SK-N-SH (cell line): ENCODE data around the gene CYFIP2.

ENCODE experiments used
- MEF2A ChIP-seq: IDR thresholded peaks from 2 replicates; pipeline ENCODE4 v1.4.0; 2012; ENCODE audit warnings: low read depth, borderline replicate concordance
- POLR2AphosphoS5 ChIP-seq: IDR thresholded peaks from 2 replicates; pipeline ENCODE4 v1.6.1; 2012; ENCODE audit warnings: low read depth, low read length
- TF ChIP-seq, protein P1 (sequence below): IDR thresholded peaks from 2 replicates; pipeline ENCODE4 v1.6.1; 2012; ENCODE audit warnings: mild to moderate bottlenecking, low read depth, low read length, moderate library complexity

DNA sequence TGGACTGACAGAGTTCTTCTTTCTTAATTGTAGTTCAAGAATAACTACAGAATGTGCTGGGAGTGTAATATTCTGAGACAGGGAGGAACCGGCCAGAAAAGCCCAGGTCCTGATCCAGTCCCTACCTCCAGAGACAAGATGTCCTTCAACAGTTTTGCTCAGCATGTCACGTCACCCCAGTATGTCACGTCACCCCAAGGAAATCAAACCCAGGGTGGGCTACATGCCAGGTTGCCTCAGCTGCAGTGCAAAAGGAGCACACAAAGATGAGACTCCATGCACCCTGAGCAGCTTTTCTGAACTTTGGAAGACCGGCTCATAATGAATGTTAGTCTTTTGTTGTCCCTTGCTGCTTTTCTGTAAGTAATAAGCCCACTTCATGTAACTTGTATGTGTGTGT lies 168.2 kb downstream of the CYFIP2 start:
- TF ChIP-seq POLR2AphosphoS5 = no peak
- TF ChIP-seq MEF2A = no peak
- TF ChIP-seq, protein P1, sequence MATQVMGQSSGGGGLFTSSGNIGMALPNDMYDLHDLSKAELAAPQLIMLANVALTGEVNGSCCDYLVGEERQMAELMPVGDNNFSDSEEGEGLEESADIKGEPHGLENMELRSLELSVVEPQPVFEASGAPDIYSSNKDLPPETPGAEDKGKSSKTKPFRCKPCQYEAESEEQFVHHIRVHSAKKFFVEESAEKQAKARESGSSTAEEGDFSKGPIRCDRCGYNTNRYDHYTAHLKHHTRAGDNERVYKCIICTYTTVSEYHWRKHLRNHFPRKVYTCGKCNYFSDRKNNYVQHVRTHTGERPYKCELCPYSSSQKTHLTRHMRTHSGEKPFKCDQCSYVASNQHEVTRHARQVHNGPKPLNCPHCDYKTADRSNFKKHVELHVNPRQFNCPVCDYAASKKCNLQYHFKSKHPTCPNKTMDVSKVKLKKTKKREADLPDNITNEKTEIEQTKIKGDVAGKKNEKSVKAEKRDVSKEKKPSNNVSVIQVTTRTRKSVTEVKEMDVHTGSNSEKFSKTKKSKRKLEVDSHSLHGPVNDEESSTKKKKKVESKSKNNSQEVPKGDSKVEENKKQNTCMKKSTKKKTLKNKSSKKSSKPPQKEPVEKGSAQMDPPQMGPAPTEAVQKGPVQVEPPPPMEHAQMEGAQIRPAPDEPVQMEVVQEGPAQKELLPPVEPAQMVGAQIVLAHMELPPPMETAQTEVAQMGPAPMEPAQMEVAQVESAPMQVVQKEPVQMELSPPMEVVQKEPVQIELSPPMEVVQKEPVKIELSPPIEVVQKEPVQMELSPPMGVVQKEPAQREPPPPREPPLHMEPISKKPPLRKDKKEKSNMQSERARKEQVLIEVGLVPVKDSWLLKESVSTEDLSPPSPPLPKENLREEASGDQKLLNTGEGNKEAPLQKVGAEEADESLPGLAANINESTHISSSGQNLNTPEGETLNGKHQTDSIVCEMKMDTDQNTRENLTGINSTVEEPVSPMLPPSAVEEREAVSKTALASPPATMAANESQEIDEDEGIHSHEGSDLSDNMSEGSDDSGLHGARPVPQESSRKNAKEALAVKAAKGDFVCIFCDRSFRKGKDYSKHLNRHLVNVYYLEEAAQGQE = no peak
